ENCODE measurements around the gene ZNF763. TPM values are rescaled to one million over a fixed set of nuclear protein-coding genes. Genes with fewer than 3 reads are reported as not detected.

Gene ZNF763
- total RNA-seq, 1 donor from 2014 or later = 3.1 TPM

Other genes starting within 250 kb of the ZNF763 start
- 2.3 TPM for gene ZNF823, start 226.1 kb upstream of the ZNF763 start, total RNA-seq
- 5.8 TPM for gene ZNF441, start 198.0 kb upstream of the ZNF763 start, total RNA-seq
- 1.8 TPM for gene ZNF491, start 166.5 kb upstream of the ZNF763 start, total RNA-seq
- gene ZNF440, start 150.8 kb upstream of the ZNF763 start, total RNA-seq = 5.4 TPM
- 5.0 TPM for gene ZNF439, start 116.3 kb upstream of the ZNF763 start, total RNA-seq
- 2.7 TPM for gene ZNF69, start 77.3 kb upstream of the ZNF763 start, total RNA-seq
- 5.1 TPM for gene ZNF700, start 39.9 kb upstream of the ZNF763 start, total RNA-seq
- 4.3 TPM for gene ZNF433, start 70.6 kb downstream of the ZNF763 start, total RNA-seq
- not detected for gene ZNF878, start 87.9 kb downstream of the ZNF763 start, total RNA-seq
- gene ZNF844, start 99.7 kb downstream of the ZNF763 start, total RNA-seq = 14.7 TPM
- gene ZNF20, start 175.3 kb downstream of the ZNF763 start, total RNA-seq = 1.6 TPM
- gene ZNF625, start 191.7 kb downstream of the ZNF763 start, total RNA-seq = 3.1 TPM
- 3.0 TPM for gene ZNF136, start 198.1 kb downstream of the ZNF763 start, total RNA-seq

Measured in cardiac septum (tissue), 1 donor.